Fibroblast of skin of scalp (primary cell): ENCODE results near the gene HLA-F. TPM values are rescaled to one million over a fixed set of nuclear protein-coding genes. Genes with fewer than 3 reads are reported as not detected.

Source experiments
- DNase-seq: peaks from one replicate; pipeline ENCODE4 v3.0.0-alpha.2; 2013
- polyA plus RNA-seq, 2 experiments: library from polyadenylated mRNA; unstranded; fragments of 120-200 nt; gene quantifications; one replicate each; pipeline ENCODE4 v1.2.1, GENCODE V29; 2013; ENCODE audit not compliant: insufficient read length in 2 of 2

HLA-F gene
- 8.0 TPM for polyA plus RNA-seq (2013, experiment 1 of 2; ENCODE audit: insufficient read length)
- 10.7 TPM for polyA plus RNA-seq (2013, experiment 2 of 2; ENCODE audit: insufficient read length)

GRCh38 chr6:29723262-29723665 lies at the start of gene HLA-F:
HLA-F (plus strand) TSS chr6:29723434; CDS start chr6:29723464, 30 bp downstream.
- peak; percentile 73 for DNase-seq

GRCh38 chr6:29674008-29674407 lies 49.2 kb upstream of the HLA-F start:
- DNase-seq, result no peak

GRCh38 chr6:29675561-29675960 lies 47.7 kb upstream of the HLA-F start:
- DNase-seq, result no peak

GRCh38 chr6:29676981-29677601 lies 46.1 kb upstream of the HLA-F start:
- DNase-seq, result peak; percentile 19

GRCh38 chr6:29678114-29678513 lies 45.1 kb upstream of the HLA-F start:
- DNase-seq, result no peak

GRCh38 chr6:29679962-29680361 lies 43.3 kb upstream of the HLA-F start:
- no peak for DNase-seq

- no peak for DNase-seq
Observed at GRCh38 chr6:29680416-29680815, 42.8 kb upstream of the HLA-F start.

- DNase-seq, result no peak
Observed at GRCh38 chr6:29680904-29681303, 42.3 kb upstream of the HLA-F start, which contains the start of gene ZFP57. ZFP57 (minus strand) TSS chr6:29681152; CDS start chr6:29677003, 4,149 bp downstream.

GRCh38 chr6:29681811-29682210 lies 41.4 kb upstream of the HLA-F start:
- no peak for DNase-seq

GRCh38 chr6:29685718-29686326 lies 37.4 kb upstream of the HLA-F start:
- no peak for DNase-seq

GRCh38 chr6:29694637-29695036 lies 28.6 kb upstream of the HLA-F start:
- no peak for DNase-seq

GRCh38 chr6:29696147-29697125 lies 26.8 kb upstream of the HLA-F start:
- no peak for DNase-seq

GRCh38 chr6:29702519-29703103 lies 20.6 kb upstream of the HLA-F start:
- peak; percentile 6 for DNase-seq

GRCh38 chr6:29705389-29706231 lies 17.6 kb upstream of the HLA-F start:
- DNase-seq, result peak; percentile 51

- no peak for DNase-seq
Observed at GRCh38 chr6:29708432-29709179, 14.6 kb upstream of the HLA-F start.

GRCh38 chr6:29709188-29709587 lies 14.0 kb upstream of the HLA-F start:
- DNase-seq, result no peak

GRCh38 chr6:29710281-29710941 lies 12.8 kb upstream of the HLA-F start:
- DNase-seq, result no peak

GRCh38 chr6:29720863-29721262 lies 2.4 kb upstream of the HLA-F start:
- DNase-seq, result no peak

GRCh38 chr6:29723666-29724588 lies 693 bp downstream of the HLA-F start:
- DNase-seq, result no peak
